ENCODE results near the gene TNPO3.
"Not testable (repeated sequence)": the region's sequence is repeated elsewhere in the genome, so short reads cannot be mapped to it uniquely, and the experiment has no call there.

TNPO3 gene

DNA sequence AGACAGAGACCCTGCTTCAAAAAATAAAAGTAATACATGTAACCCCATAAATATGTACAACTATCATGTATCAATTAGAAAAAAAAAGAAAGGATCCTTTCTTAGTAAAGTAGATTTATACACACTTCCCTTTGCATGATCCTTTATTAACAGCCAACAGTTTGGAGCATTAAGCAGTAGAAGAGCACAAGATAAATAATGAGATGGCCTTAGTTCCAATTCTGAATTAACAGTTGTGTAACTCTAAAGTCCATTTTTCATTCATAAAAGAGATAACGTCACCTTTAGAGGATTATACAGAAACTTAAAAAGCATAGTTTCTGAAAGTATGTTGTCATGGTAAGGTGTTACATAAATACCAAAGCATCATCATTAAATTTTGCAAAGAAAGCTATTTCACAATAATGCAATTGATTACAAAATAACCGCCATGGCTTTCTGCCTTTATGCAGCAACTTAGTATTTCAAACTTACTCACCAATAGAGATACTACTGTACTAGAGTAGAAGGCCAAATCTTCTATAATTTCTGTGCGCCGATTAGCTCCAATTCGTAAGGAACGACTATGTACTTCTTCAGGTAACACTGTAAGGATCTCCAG is 40.3 kb downstream of the TNPO3 start:
- DNase-seq (ENCODE audit: low spot score): no peak

DNA sequence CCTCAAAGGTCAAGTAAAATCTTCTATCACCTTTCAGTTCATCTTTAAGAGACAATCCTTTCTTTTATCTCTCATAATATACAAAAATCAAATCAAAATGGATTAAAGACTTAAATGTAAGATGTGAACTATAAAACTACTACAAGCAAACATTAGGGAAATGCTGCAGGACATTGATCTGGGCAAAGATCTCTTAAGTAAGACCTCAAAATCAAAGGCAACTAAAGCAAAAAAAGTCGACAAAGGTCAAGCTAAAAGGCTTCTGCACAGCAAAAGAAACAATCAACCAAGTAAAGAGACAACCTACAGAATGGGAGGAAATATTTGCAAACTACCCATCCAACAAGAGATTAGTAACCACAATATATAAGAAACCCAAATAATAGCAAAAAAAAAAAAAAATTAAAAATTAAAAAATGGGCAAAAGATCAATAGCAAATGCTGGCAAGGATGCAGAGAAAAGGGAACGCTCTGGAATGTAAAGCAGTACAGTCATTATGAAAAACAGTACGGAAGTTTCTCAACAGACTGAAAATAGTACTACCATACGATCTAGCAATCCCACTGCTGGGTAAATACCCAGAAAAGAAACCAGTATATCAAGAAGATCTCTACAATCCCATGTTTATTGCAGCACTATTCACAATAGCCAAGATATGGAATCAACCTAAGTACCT is 41.7 kb downstream of the TNPO3 start:
- no peak for DNase-seq (ENCODE audit: low spot score)

DNA sequence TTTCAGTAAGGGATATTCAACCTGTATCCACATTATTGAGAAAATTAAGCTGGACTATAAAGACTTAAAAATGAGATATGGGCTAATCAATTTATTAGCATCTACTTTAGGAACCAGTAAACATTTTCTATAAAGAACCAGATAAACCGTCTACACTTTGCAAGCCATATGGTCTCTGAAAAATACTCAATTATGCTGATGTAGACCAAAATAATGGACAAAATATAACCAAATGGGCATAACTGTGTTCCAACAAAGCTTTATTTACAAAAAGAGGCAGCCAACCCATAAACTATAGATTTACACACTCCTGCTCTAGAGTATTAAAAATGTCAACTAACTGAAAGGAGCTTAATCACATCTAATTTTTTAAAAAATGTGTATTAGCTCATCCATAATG is 42.3 kb downstream of the TNPO3 start:
- DNase-seq (ENCODE audit: low spot score): no peak

GRCh38 chr7:129010075-129010474 is 44.8 kb downstream of the TNPO3 start:
- no peak for DNase-seq (ENCODE audit: low spot score)

DNA sequence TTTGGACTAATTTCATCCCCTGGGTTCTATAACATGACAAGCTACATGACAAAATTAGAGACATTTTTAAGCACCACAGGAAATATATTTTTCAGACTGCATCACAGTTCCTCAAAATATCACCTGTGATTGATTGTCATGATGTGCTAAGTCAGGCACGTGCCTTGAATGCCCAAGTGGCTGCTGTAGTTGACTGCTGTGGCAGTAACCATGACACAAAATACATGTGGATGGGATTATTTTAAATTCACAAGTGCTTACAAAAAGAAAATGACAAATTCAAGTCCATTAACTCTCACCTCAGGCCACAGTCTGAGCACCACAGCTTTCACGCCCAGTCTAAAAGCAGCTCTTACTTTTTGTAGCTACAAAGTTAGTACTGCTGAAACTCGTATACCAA is 45.5 kb downstream of the TNPO3 start:
- no peak for DNase-seq (ENCODE audit: low spot score)

GRCh38 chr7:129008645-129009414 is 46.1 kb downstream of the TNPO3 start:
- no peak for DNase-seq (ENCODE audit: low spot score)

- DNase-seq (ENCODE audit: low spot score): no peak
Observed at GRCh38 chr7:129007572-129007971, 47.3 kb downstream of the TNPO3 start.

DNA sequence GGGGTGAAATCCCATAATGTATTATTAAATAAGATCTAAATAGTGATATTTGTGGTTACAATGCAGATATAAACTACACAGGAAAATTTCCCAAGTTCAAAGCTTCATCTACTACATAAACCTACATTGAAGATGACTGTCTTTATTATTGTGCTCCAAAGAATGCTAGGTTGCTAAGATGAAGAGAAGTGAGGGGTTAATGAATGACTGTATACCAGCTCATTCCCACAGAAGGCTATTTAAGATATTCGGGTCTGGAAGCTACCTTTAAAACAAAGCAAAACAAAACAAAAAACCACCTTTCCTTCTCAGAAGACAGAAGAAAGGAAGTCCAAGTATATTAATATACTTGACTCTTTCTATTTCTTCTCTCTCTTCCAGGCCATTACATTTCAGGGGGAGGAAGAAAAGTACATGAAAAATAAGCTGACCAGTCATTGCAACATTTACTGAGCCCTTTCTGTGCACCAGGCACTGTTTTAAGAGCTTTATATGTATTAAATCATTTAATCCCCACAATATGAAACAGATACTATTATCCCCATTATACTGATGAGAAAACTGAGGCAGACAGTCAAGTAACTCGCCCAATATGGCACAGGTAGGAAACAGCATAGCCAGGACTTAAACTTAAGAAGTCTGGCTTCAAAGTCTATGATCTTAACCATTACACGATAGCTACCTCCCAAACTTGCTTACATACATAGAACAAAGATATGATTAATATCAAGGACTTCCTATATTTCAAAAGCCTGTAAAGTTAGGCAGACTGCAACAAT is 48.1 kb downstream of the TNPO3 start:
- DNase-seq (ENCODE audit: low spot score): no peak

GRCh38 chr7:129005186-129005585 is 49.7 kb downstream of the TNPO3 start:
- no peak for DNase-seq (ENCODE audit: low spot score)

- DNase-seq (ENCODE audit: low spot score): no peak
Observed at GRCh38 chr7:128997181-128997580, 57.7 kb downstream of the TNPO3 start.

DNA sequence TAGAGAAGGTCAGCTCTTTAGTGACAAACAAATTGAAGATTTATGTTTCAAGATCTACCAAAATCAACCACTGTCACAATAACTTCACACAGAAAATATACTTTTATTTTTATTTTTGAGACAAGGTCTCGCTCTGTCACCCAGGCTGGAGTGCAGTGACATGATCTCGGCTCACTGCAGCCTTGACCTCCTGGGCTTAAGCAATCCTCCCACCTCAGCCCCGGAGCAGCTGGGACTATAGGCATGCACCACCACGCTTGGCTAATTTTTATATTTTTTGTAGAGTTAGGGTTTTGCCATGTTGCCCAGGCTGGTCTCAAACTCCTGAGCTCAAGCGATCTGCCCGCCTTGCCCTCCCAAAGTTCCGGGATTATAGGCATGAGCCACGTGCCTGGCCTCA is 60.4 kb downstream of the TNPO3 start:
- DNase-seq (ENCODE audit: low spot score): not testable (repeated sequence)

DNA sequence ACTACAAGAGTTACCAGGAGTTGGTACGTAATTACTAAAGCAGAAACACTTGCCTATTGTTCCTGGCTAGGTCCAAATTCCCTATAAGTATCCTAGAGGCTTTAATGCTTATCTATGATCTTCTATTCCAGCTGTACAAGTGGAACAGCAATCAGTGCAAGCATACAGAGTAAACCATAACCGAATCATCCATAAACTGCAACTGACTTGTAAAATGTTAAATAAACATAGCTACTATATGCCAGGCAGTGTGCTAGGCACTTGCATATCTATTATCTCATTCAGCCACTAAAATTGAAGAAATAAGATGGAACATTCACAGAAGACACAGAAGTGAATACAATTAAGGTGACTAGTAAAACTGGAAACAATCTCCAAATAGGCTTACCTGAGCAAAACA is 61.5 kb downstream of the TNPO3 start:
- DNase-seq (ENCODE audit: low spot score): no peak

GRCh38 chr7:128989961-128990360 is 65.0 kb downstream of the TNPO3 start:
- DNase-seq (ENCODE audit: low spot score): no peak

DNA sequence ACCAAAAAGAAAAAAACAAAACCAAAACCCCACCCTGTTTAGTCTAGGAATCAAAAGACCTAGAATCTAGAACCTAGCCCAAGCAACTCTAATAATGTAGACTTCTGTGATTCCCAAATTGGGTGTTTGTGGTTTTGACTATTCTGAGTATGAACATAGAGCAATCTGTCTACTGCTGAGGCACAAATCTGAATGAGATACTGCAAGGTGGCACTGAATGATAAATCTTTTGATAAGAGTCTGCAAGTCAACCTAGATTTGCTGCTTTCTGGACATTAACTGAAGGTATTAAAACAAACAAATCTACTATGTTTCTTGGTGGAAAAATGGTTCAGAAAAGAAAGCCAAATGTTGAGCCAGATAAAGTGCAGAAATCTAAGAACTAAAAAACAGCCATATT is 66.5 kb downstream of the TNPO3 start:
- DNase-seq (ENCODE audit: low spot score): no peak

DNA sequence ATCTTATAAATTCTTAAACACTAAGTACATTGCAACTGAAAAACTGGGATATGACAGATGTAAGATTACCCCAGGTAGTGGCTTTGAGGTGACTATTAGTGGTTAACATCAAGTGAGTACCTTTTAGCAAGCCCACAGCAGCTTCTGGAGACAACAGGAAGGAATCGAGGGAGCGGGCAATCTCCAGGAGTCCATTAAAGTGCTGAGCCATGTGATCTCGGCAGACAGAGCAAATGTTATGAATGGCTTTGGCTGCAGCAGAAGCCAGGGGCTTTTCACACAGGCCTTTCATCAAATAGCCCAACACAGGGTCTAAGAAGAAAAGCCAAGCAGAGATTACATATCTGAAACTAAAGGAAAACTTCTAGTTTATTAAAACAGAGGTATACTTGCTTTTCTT is 68.3 kb downstream of the TNPO3 start:
- DNase-seq (ENCODE audit: low spot score): no peak

GRCh38 chr7:128985660-128986059 is 69.3 kb downstream of the TNPO3 start:
- DNase-seq (ENCODE audit: low spot score): no peak

DNA sequence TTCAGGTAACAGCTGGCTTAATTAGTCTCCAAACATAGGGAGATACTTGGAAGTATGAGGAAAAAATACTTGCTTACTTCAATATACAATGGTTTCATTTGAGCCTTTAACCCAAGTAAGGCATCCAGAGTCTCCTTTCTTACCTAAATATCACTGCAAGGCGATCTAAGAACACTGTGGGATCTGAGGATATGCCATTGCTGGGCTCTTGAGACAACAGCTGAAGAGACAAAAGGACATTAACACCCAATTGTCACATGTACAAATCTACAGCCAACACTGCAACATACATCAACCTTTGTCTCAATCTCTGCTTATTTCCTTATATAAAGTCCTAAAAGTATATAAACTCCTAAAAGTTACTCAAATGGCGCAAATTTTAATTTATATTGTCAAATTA is 72.8 kb downstream of the TNPO3 start:
- no peak for DNase-seq (ENCODE audit: low spot score)

GRCh38 chr7:128974241-128974934 is 80.5 kb downstream of the TNPO3 start:
- no peak for DNase-seq (ENCODE audit: low spot score)

DNA sequence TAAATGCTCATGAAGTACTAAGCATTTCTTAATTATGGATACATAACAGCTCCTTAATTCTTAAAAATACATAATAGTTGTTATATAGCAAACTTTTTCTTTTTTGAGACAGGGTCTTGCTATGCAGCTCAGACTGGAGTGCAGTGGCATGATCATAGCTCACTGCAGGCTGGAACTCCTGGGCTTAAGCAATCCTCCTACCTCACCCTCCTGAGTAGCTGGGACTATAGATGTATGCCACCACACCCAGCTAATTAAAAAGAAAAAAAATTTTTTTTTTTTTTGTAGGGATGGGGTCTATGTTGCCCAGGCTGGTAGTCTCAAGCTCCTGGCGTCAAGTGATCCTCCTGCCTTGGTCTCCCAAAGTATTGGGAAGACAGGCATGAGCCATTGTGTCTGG is 86.3 kb downstream of the TNPO3 start:
- DNase-seq (ENCODE audit: low spot score): no peak

- no peak for DNase-seq (ENCODE audit: low spot score)
Observed at GRCh38 chr7:128963327-128963757, 91.6 kb downstream of the TNPO3 start.

DNA sequence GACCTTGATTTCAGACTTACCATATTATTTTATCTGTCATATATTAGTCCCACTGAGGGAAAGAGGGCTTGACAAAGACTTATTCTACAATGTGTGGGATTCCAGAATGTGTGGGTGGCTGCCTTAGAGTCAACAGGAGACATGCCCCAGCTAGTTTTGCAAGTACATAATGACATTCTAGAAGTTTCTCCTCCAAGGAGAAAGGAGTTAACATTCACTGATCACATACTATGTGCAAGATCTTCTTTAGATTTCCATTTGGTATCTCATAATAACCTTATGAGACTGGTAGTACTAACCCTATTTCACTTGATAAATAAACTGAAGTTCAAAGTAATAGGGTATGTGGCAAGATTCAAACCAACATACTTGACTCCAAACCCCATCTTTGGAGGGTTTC is 92.0 kb downstream of the TNPO3 start:
- no peak for DNase-seq (ENCODE audit: low spot score)

Data from LoVo (cell line).